Stomach smooth muscle (tissue), 2 donors: ENCODE results near the gene ATP13A1.
A peak's percentile ranks its signal among the peaks of the same experiment; 100 is the strongest.

Experiments used
- H3K27ac ChIP-seq: one replicate; pipeline ENCODE4 v1.7.0; 2013; ENCODE audit warnings: mild to moderate bottlenecking, low read length, inconsistent platforms
- H3K27me3 ChIP-seq, 2 donors: one replicate each; pipeline ENCODE4 v1.7.0; 2013; ENCODE audit warnings: low read length in 2 of 2; ENCODE audit not compliant: insufficient read depth in 2 of 2, control insufficient read depth in 1 of 2
- H3K36me3 ChIP-seq, 2 donors: one replicate each; pipeline ENCODE4 v1.7.0; 2013; ENCODE audit warnings: low read length in 2 of 2; ENCODE audit not compliant: control insufficient read depth in 2 of 2, insufficient read depth in 2 of 2
- H3K4me1 ChIP-seq: one replicate; pipeline ENCODE4 v1.7.0; 2013; ENCODE audit warnings: low read length; ENCODE audit not compliant: control insufficient read depth, insufficient read depth
- H3K4me3 ChIP-seq, 2 donors: one replicate each; pipeline ENCODE4 v1.7.0; 2013; ENCODE audit warnings: low read length in 2 of 2
- H3K9ac ChIP-seq, 2 donors: one replicate each; pipeline ENCODE4 v1.7.0; 2013; ENCODE audit warnings: low read length in 2 of 2, mild to moderate bottlenecking in 1 of 2
- H3K9me3 ChIP-seq, 2 donors: one replicate each; pipeline ENCODE4 v1.7.0; 2013; ENCODE audit warnings: low read length in 2 of 2; ENCODE audit not compliant: control insufficient read depth in 2 of 2
- donor health status: healthy.
- donor health status: Pancreatic carcinoma.

ATP13A1 gene

DNA sequence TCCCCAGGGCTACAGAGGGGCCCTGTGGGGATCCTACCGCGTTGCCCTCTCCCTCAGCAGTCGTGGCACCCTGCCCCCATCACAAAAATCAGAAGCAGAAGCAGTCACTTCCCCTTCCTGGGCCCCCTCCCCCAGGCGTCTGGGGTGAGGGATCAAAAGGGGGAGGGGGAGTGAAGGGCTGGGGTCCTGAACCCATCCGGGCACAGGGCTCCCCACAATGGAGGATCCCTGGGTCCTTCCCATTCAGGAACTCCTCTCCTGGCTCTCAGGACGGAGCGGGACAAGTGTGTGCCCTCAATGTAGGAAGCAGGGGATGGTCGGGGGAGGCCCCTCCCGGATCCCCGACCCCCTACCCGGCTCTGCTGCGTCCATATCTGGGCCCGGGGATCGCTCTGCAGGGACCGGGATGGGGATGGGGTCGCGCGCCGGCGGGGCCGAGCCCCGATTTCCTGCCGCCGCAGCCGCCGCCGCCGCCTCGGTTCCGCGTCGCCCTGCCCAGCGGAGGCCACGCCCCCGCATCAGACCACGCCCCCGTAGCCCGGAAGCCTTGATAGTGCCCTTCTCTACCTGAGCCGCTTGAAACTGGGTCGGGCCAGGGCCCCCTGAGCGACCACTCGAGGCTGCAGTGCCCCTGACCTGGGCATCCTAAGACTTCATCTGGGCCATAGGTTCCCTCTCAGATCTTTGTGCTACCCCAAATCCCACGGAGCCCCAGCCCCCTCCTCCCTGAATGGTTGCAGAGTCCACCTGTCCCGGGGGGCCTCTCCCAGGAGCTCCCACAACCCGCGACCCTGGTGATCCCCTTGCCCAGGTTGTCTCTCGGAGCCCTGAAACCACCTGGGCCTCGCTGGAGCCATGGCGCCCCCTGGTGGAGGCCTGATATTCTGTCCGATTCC is 20.1 kb downstream of the ATP13A1 start, which contains the start of gene GMIP:
Gene GMIP (minus strand): TSS at position 500 of the 896 bp plus-strand sequence. CDS start 128 bp downstream, at position 372.
- Histone ChIP-seq H3K9me3 (no peaks in the 10 kb centered on the region), H3K27ac (no peak within 1 kb of the TSS), H3K4me3 (peak within 1 kb of the TSS; percentile 76 to 79), H3K9ac (peak within 1 kb of the TSS; percentile 58 to 71), H3K27me3 (peaks cover 0 to 6% of the 10 kb centered on the region in 2 donors), H3K36me3 (peaks cover 8 to 18% of the 10 kb centered on the region in 2 donors), H3K4me1 (peaks cover 14% of the 10 kb centered on the region)

DNA sequence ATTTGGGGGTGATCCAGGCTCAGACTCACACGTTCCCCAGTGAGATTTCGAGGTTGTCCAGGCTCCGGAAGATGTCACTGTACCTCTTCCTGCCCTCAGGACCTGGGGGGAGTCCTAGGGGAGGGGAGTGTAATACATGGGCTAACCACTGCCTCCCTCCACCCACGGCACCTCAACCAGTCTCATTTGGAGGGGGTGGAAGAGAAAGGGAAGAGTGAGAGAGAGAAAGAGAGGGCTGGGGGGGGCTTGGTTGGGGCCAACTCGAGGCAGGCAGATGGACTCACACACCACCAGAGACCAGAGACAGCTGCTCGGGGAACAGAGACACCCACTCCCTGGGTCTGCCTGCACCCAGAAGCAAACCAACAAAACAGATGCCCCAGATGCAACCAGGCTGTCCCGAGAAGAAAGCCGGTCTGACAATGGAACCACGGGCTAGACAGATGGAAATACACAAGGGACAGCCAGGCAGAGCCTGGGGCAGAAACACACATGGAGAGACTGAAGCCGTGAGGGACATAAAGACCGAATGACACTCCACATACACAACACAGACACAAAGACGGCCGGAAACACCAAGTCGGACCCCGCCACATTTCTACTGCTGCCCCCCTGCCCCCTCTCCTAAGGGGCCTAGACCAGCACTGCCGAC is 20.8 kb downstream of the ATP13A1 start:
- Histone ChIP-seq H3K36me3 (peaks cover 7 to 16% of the 10 kb centered on the region in 2 donors), H3K9ac (peak overlapping the region; percentile 58 to 71), H3K9me3 (no peaks in the 10 kb centered on the region), H3K27ac (no peak overlapping the region), H3K4me3 (peak overlapping the region; percentile 76 to 79), H3K27me3 (peaks cover 0 to 7% of the 10 kb centered on the region in 2 donors), H3K4me1 (peaks cover 14% of the 10 kb centered on the region)

DNA sequence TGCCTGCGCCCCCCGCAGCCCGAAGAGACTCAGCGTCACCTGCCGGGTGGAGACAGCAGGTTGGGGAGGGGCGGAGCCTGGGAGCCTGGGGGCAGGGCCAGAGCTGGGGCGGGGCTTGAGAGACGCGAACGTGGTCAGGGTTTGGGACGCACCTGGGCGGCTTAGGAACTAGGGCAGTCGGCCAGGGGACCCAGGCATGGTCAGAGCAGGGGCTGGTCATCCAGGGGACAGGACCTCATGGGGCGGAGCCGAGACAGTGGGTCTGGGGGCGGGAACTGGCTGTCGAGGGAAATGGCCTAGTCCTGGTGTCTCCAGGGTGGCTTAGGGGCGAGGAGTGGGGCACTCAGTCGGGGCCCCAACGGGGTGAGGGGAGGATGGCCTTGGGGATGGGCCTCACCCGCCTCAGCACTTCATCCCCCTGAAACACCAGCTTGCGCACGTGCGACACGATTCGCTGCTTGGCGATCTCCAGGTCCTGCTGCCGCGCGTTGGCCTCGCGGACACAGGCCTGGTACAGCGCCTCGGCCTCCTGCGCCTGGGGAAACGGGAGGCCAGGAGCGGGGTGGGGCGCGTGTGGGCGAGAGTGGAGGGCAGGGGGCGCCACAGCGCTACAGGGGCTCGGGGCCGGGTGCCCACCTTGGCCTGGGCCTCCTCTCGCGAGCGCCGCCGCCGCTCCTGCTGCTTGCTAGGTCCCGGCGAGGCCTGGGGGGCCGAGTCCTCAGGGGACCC is 25.8 kb downstream of the ATP13A1 start:
- no peak overlapping the region for H3K4me3 ChIP-seq
- H3K4me1 ChIP-seq, result peaks cover 3% of the 10 kb centered on the region
- no peaks in the 10 kb centered on the region for H3K9me3 ChIP-seq
- H3K9ac ChIP-seq, result no peak overlapping the region
- peaks cover 0 to 4% of the 10 kb centered on the region in 2 donors for H3K27me3 ChIP-seq
- H3K36me3 ChIP-seq, result peaks cover 0 to 3% of the 10 kb centered on the region in 2 donors
- H3K27ac ChIP-seq, result no peak overlapping the region

DNA sequence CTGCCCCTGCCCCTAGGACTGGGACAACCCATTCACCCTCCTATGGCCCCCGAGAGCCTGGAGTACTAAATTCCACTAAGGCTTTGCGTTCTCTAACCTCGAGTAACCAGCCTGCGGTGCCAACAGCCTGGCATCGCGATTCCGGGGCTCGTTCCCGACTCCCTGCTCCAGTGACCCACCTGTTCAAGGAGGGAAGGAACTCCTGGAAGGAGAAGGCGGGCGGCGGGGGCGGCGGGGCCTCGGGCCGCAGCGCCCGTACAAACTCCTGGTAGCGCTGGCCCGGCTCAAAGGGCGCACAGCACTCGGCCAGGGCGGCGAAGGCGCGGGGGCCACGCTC is 26.3 kb downstream of the ATP13A1 start:
- H3K4me3 ChIP-seq, result no peak overlapping the region
- peaks cover 0 to 4% of the 10 kb centered on the region in 2 donors for H3K27me3 ChIP-seq
- peaks cover 0 to 3% of the 10 kb centered on the region in 2 donors for H3K36me3 ChIP-seq
- H3K4me1 ChIP-seq, result no peaks in the 10 kb centered on the region
- H3K9ac ChIP-seq, result no peak overlapping the region
- no peak overlapping the region for H3K27ac ChIP-seq
- no peaks in the 10 kb centered on the region for H3K9me3 ChIP-seq

DNA sequence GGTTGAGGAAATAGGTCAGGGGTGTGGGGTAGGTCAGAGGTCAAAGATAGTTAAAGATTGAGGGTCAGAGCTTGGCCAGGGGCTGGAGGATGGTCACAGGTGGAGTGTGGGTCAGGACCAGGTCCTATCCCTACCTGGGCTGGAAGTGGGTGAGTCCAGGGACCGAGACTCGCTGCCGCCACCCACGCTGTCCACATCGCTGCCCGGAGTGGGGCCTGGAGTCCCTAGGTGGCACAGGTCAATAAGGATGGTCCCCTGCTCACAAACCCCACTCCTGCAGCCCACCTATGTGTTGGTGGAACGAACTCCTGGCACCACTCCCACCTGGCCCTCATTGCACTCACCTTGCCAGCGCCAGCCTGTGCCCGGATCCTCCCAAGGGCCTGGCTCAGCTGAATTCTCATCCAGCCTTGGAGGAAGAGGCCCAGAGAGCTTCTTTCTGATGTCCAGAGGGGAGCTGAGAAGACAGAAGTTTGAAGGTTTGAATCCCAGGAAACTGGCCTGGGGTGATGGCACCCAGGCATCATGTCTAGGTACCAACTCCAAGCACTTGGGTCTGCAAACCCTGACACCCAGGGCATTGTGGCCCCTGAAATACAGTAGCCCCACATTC is 26.8 kb downstream of the ATP13A1 start:
- Histone ChIP-seq H3K36me3 (peaks cover 0 to 3% of the 10 kb centered on the region in 2 donors), H3K27me3 (peaks cover 0 to 4% of the 10 kb centered on the region in 2 donors), H3K9me3 (no peaks in the 10 kb centered on the region), H3K27ac (no peak overlapping the region), H3K9ac (no peak overlapping the region), H3K4me3 (no peak overlapping the region), H3K4me1 (no peaks in the 10 kb centered on the region)

DNA sequence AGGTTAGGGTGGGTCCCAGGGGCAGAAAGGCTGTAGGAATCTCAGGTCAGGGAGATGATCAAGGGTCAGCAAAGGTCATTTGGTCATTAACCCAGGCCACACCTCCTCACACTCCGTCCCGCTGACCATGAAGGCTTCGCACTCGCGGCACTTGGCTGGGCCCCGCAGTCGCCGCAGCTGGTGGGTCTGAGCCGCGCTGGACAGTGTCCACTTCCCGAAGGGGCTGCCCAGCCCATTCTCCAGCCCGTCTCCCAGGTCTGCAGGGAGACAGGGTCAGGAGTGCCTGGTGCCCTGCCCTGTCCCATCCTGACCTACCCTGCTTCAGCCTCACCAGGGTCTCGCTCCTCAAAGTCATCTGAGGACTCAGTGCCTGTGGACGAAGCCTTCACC is 28.2 kb downstream of the ATP13A1 start:
- Histone ChIP-seq H3K27ac (no peak overlapping the region), H3K9ac (no peak overlapping the region), H3K9me3 (no peaks in the 10 kb centered on the region), H3K36me3 (peaks cover 0 to 2% of the 10 kb centered on the region in 2 donors), H3K4me1 (no peaks in the 10 kb centered on the region), H3K27me3 (peaks cover 0 to 4% of the 10 kb centered on the region in 2 donors), H3K4me3 (no peak overlapping the region)

DNA sequence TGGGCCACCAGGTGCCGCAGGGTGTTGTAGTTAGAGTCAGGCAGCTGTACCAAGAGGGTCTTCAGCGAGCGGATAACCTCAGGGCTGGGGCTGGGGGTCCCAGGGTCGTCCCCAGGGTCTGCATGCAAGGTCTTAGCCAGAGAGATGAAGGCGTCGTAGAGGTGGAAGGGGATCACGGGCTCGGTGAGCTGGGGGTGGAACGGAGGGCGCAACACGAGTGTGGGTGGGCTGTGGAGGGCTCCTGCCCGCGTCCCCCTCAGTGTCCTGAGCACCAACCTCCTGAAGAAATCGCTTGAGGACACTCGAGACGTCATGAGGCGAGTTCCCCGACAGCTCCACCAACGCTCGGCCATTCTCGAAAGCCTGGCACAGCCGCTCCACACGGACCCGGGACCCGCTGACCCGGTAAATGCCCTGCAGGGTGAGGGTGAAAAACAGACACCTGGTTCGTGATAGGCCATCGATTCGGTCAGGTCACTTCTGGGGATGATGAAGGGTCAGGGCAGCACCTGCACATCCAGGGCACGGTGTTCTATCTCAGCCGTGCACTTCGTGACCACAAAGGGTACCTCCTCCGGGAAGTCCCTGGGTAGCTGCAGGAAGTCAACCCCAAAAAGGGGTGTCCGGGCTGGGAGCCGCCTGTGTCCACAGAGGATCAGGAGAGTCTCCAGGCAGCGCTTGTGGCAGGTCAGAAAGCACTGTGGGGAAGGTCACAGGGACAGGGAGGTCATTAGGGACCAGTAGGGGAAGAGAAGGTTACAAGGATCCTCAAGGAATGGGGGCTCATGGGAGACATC is 28.8 kb downstream of the ATP13A1 start:
- Histone ChIP-seq H3K9ac (no peak overlapping the region), H3K4me3 (no peak overlapping the region), H3K36me3 (peaks cover 0 to 2% of the 10 kb centered on the region in 2 donors), H3K9me3 (no peaks in the 10 kb centered on the region), H3K4me1 (no peaks in the 10 kb centered on the region), H3K27me3 (peaks cover 0 to 4% of the 10 kb centered on the region in 2 donors), H3K27ac (no peak overlapping the region)

DNA sequence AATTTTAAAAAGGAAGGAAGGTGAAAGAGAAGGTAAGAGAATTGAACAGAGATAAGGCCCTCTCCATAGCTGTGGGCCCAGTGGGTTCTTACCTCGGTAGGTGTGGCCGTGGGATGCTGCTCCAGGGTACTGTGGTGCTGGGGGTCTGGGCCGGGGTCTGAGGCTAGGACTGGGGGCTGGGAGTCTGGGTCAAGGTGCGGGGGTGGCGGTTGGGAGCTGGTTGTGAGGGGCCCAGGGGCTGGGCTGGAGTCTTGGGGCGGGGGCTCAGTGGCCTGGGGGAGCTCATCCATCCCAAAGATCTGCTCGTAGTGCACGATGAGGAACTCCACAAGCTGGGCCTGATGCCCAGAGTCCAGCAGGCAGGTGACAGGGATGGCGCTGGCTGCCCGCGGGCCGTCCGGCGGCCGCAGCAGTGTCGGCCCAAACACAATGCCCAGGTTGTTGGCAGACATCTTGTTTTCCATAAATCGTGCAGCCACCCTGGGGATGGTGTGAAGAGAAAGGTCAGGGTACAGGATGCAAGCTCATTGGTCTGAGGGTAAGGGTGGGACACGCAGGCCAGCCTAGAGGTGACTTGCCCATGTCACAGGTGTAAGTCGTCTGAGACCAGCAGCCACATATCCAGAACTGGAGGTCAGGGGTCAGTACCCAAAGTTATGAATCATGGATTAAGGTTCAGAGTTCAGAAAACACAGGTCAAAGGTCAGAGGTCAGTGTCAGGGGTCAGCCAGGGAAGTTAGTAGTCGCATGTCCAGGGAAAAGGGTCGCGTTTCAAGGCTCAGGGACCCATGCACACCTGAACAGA is 29.6 kb downstream of the ATP13A1 start:
- H3K4me3 ChIP-seq, result no peak overlapping the region
- H3K9me3 ChIP-seq, result no peaks in the 10 kb centered on the region
- H3K27me3 ChIP-seq, result peaks cover 0 to 4% of the 10 kb centered on the region in 2 donors
- H3K36me3 ChIP-seq, result peaks cover 0 to 2% of the 10 kb centered on the region in 2 donors
- no peak overlapping the region for H3K9ac ChIP-seq
- H3K27ac ChIP-seq, result no peak overlapping the region
- no peaks in the 10 kb centered on the region for H3K4me1 ChIP-seq

DNA sequence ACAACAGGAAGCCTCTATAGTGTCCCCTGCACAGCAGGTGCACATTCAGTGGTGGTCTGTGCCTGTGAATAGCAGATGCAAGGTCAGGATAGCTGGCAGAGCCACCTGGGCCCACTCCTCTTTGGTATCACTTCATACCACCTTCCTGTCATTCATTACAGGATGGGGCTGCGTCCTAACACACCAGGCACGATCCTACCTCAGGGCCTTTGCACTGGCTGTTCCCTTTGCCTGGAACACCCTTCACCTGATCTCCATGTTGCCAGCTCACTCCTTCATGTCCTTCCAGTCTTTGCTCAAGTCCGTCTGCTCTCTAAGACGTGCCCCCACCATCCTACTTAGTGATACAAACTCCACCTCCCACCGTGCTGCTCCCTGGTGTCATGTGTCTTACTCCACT is 30.8 kb downstream of the ATP13A1 start:
- Histone ChIP-seq H3K9ac (no peak overlapping the region), H3K9me3 (no peaks in the 10 kb centered on the region), H3K4me3 (no peak overlapping the region), H3K4me1 (peaks cover 7% of the 10 kb centered on the region), H3K27me3 (peaks cover 3 to 16% of the 10 kb centered on the region in 2 donors), H3K27ac (no peak overlapping the region), H3K36me3 (peaks cover 0 to 2% of the 10 kb centered on the region in 2 donors)
